GM18858 (cell line): ENCODE results near the gene MRFAP1.
"Not testable (repeated sequence)": the region's sequence is repeated elsewhere in the genome, so short reads cannot be mapped to it uniquely, and the experiment has no call there.

Experiments used
- ATAC-seq: cut with Tn5 transposase; IDR thresholded peaks from one replicate; pipeline ENCODE4 v1.9.1; 2021; ENCODE audit not compliant: unreplicated experiment

MRFAP1 gene

DNA sequence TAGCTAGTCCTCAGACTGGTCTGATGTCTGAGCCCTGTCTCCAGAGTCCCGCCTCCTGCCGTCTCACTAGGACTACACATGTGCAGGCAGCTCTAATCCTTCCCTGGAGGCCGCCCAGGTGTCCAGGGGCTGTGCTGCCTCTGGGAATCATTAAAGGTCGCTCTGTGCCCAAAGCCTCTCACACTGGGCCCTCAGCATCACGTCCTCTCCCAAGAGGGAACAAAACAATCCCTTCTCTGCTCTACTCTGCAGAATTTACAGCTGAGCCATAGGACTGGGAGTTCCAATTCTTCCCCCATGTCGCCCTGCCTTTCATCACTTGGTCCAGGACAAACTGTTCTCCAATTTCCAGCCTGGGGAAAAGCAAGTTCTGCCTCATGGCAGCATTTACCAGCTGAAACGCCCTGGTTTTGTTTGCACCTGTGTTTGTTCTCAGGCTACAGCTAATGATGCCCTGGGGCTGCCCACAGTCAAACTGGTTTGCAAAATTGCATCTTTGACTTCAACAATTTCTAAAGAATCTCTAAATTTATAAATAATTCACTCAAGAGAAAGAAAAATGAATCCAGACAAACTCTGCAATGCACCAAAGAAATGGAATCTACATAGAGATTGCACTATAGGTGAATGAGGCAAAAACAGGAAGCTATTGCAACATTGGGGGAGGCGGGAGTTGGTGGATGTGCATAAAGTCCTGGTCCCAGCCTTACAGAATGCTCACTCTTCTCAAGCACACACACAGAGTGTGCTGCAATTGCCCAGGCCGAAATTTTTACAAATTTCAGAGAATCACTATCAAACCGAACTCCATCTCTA lies 7.2 kb upstream of the MRFAP1 start:
- no peak for ATAC-seq

DNA sequence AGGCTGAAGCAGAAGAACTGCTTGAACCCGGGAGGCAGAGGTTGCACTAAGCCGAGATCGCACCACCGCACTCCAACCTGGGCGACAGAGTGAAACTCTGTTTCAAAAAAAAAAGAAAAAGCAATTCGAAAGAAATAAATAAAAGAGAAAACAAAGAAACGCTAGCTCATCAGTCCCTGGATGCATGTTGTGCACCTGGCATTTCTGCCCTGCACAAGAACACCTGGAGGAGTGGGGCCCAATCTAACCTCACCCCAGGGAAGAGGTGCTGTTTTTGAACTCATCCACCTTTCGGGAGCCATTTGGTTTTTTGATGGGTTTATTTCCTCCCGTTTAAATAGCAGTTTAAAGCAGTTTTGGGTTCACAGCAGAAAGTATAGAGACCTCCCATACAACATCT lies 5.7 kb upstream of the MRFAP1 start:
- no peak for ATAC-seq

DNA sequence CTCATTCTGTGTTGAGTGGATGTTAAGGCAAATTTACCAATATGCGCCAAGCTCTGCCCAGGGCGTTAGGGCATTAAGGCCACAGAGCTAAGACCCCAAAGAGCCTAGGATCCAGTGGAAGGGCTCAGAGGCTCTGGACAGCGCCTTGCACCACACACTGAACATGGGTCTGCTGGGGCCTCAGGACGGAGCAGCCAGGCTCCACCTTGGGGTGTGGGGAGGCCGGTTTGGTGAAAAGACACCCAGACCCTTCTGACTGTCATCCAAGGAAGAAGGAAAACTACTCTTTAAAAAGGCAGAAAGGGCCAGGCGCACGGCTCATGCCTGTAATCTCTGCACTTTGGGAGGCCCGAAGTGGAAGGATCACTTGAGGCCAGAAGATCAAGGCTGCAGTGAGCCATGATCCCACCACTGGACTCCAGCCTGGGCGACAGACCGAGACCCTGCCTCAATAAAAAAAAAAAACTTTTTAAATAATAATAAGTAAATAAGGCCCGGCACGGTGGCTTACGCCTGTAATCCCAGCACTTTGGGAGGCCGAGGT lies 1.3 kb upstream of the MRFAP1 start:
- no peak for ATAC-seq

DNA sequence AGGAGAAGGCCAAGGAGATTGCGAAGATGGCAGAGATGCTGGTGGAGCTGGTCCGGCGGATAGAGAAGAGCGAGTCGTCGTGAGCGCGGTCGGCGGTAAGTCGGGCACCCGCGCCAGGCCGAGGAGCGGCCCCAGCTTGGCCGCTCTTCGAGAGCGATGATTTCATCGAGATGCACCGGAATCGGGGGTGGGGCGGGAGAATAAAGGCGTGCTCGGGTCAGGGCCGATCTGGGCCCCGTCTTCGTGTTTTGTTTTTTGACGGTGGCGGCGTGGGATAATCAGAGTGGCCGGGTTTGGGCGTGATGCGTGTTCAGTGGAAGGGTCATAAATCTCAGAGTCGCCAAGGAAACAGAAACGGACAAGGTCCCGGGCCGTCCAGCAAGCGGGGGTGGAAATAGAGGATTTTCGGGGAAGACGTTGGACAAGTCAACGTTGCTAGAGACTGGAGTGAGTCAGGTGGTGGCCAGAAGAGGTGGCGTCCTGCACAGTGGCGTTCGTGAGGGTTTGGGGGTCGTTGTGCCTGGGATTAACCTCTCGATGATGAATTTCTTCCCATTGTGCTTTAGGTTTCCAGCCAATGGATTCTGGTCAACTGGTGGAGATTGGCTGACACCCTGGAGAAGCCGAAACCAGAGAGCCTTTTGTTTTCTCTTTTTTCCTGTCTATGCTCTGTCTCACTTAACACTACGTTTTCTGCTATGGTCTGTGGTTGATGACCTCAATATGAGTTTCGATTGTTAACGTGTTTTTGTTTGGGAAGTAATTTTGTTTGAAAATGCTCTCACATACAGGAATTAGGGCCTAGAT lies 882 bp downstream of the MRFAP1 start:
- ATAC-seq: no peak

DNA sequence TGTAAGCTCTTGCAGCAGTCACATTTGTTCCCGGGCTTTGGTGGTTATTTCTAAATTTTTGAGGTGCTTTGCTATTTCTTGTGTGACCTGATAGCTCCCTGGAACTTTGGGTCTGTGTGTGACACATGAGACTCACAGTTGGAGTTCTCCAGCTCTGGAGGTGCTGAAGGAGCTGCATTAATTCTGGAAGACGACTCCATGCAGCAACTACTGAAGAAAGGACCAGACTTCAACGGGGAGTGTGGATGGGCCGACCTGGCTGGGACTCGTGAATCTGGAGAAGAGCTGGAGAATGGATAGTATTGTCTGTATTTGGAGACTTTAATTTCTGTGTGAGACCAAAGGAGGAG lies 1.5 kb downstream of the MRFAP1 start:
- no peak for ATAC-seq

DNA sequence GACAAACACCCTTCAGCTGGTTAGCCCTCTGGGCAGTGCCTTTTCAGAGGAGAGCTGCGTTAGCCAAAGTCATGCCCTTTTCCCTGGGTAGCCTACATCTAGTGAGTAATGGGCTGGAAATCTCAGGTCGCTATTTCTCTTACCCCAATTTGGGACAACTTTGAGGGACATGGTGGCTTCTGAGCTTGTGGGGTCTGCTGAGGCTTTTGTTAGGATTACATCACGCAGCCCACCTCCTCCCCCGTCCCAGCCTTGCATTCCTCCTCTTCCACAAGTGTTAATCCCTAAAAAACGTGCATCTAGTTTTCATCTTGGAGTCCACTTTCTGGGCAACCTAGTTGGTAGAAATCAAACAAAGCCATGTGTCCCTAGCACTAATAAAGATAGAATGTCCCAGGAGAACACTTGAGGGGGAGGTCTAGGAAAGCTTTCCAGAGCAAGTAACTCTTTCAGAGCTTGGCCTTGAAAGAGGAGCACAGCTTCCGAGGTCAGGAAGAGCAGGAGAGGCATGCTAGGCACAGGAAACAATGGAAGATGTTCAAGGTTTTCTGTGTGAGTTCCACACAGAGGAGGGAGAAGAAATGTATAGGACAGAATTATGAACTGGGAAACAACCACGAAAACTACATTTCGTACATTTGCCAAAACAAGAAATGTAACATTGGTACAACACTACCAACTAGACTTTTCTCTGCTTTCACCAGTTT lies 2.8 kb downstream of the MRFAP1 start:
- ATAC-seq: no peak

DNA sequence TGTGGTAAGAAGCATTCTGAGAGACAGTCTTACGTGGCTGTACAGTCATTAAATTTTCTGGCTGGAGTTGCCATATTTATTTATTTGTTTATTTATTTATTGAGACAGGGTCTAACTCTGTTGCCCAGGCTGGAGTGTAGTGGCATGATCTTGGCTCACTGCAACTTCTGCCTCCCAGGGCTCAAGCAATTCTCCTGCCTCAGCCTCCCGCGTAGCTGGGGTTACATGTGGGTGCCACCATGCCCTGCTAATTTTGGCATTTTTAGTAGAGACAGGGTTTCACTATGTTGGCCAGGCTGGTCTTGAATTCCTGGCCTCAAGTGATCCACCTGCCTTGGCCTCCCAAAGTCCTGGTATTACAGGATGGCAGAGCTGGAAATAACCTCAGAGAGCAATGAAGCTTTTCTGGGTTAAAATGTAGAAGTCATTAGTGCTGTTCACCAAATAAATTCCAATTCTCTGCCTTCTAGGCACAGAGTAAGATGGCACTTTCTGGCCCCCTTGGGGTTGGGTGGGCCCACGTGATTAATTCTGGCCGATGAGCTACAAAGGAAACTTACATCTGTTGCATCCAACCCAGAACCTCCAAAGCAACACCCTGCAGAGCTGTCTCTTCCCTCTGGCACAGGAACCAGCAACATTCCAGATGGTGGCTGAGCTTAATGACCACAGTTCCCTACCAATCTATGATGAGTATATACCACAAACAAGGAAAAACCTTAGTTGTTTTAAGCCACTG lies 4.5 kb downstream of the MRFAP1 start:
- no peak for ATAC-seq

DNA sequence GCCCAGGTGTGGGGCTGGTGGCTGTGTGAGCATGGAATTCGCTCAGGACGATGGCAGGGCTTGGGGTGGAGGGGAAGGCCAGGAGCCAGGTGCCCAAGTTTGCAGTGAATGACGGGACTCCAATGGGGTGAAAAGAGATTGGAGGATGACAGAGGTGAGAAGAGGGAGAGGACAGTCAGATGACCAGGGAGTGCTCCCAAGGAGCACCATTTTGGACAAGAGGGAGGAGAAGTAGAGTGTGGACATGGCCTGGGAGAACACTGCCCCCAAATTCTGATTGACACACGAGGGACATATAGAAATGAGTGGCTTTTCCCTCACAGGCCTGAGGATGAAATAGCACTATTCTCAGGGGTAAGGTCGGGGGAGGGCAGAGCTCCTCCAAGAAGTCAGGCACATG lies 6.7 kb downstream of the MRFAP1 start:
- no peak for ATAC-seq

DNA sequence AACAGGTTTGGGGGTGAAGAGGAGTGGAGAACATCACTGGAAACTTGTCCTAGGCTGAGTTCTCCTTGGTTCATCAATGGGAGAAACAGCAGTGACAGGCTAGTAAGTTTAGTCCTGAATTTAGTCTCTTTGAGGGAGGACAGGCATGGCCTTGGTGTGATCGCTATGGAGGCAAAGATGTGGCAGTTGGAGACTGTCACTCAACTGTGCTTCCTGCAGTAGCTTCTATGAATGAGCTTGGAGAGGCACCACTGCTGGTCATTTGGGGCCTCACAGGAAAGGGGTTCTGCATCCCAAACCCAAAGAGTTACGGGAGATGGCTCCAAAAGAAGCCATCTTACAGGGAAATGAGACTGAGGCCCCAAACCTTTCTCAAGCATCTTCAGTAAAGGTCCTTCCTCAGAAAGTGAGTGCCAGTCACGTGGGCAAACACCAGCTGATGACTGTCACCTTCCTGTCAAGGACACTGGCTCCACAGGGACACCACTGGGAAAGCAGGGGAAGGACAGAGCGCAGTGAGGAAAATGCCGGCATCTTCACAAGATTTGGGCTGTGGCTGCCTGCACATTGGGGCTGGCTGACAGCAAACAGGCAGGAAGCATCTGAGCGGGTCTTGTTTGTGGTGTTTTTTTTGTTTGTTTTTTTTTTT lies 7.2 kb downstream of the MRFAP1 start:
- ATAC-seq: no peak

DNA sequence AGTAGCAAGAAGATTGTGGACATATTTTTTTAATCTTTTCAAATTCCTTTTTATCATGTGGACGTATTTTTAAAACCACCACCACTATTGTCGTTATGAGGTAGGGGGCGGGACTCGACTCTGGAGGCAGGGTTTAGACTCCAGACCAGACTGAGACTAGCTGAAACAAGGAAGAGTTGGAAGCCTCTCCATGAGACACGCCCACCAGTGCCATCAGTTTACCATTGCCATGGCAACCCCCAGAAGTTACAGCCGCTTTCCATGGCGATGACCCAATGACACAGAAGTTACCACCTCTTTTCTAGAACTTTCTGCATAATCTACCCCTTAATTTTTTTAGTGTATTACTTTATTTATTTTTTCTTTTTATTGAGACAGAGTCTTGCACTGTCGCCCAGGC lies 8.7 kb downstream of the MRFAP1 start:
- no peak for ATAC-seq

DNA sequence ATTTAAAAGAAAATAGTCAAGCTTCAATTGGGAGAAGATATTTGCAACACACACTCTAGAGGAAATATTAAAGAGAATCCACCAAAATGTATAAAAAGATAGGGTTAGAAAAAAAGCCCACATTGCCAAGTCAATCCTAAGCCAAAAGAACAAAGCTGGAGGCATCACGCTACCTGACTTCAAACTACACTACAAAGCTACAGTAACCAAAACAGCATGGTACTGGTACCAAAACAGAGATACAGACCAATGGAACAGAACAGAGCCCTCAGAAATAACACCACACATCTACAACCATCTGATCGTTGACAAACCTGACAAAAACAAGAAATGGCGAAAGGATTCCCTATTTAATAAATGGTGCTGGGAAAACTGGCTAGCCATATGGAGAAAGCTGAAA lies 13.7 kb downstream of the MRFAP1 start:
- ATAC-seq: not testable (repeated sequence)

DNA sequence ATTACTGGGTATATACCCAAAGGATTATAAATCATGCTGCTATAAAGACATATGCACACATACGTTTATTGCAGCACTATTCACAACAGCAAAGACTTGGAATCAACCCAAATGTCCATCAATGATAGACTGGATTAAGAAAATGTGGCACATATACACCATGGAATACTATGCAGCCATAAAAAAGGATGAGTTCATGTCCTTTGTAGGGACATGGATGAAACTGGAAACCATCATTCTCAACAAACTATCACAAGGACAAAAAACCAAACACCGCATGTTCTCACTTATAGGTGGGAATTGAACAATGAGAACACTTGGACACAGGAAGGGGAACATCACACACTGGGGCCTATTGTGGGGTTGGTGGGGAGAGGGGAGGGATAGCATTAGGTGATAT lies 14.8 kb downstream of the MRFAP1 start:
- not testable (repeated sequence) for ATAC-seq

DNA sequence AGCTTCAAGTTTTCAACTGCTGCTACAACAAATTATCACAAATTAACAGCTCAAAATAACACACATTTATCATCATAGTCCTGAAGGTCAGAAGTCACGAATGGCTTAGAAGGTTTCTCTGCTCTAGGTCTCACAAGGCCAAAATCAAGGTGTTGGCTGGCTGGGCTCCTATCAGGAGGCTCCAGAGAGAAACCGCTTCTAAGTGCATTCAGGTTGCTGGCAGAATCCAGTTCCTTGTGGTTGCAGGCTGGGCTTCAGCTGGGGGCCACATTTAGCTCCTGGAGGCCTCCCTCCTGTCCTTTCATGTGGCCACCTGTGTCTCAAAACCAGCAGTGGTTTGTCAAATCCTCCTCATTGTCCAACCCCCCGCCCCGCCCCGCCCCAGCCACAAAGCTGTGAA lies 15.4 kb downstream of the MRFAP1 start:
- ATAC-seq: no peak

DNA sequence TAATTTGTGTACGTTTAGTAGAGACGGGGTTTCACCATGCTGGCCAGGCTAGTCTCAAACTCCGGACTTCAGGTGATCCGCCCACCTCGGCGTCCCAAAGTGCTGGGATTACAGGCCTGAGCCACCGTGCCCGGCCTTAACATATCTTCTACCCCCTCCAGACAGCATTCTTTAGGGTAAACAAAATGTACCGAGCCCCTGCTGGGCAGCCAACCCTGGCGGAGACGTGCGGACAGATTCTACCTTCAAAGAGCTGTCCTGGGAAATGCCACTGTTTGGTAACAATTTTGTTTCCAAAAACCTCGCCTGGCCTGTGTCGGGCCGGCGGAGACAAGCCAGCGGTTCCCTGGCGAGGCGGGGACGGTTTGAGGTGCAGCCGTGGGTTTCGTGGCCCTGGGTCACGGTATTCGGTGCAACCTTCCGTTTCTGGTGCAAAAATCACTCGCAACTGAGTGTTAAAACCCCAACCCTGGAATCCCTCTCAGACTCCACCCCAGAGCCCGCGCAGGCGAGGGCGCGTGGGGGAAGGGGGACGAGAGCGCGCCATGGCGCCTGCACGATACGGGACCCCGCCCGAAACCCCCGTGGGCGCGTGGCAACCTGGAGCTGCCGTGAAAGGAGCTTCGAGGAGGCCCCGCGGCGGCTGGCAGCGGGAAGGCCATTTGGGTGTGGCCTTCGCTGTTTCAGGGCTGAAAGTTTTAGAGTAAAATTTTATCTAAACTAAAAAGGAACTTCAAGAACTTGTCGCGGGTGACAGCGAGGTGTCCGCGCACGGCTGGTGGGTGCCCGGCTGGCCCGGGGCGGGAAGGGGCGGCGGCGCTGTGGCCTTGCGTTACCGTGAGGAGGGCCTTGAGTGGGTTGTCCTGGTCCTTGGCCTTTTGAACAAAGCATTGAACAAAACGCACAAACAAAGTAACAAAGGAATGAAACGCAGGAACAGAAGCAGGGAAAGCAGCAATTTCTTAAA lies 17.0 kb downstream of the MRFAP1 start:
- ATAC-seq: no peak

DNA sequence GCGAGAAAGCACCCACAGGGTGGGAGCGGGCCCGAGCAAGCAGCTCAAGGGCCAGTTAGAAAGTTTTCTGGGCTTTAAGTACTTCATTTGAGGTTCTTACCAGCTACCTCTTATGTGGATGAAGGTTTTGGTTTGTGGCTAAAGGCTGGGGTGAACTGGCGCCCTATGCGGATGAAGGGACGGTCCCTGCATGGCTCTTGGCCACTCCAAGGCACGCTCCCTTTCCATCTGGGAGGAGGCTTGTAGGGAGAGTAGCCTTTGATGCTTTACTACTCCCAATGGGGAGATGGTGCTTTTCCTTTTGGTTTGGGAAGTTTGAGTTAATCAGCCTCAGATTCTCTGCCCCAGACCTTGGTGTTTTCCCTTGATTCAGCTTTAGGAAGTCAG lies 17.7 kb downstream of the MRFAP1 start:
- ATAC-seq: no peak

DNA sequence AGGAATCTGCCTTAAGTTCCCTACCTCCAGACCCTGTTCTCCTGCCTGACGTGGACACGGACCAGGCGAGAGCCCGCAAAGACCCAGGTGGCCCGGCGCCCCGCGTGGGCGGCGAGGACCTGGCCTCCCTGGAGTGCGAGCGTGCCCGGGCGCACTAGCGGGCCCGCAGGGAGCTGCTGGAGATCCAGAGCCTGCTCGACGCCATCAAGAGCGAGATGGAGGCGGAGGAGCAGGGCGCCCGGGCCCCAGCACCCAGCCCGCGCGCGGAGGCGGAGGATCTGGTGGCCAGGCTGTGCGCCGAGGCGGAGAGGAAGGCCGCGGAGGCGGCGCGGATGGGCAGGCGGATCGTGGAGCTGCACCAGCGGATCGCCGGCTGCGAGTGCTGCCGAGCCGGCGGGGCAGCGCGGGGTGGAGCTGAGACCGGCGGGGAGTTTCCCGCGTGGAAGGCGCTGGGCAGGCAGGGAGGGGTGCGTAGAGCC lies 18.2 kb downstream of the MRFAP1 start:
- no peak for ATAC-seq

DNA sequence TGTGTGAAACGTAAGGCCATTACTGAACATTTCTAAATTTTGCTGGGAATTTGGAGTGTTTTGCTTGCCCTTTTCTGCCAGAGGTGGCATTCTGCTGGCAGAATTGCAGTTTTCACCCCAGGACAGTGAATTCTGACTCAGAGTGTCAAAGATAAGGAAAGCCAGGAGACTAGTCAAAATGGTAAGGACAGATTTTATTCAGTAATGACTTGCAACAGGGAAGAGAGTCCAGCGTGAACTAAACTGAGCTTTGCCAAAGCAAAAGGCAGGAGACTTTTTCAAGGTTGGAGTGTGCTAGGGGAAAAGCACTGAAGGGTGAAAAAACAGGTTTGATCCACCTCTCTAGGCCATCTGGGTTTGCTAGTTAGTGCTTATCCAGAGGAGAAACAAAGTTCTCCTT lies 19.4 kb downstream of the MRFAP1 start:
- no peak for ATAC-seq

DNA sequence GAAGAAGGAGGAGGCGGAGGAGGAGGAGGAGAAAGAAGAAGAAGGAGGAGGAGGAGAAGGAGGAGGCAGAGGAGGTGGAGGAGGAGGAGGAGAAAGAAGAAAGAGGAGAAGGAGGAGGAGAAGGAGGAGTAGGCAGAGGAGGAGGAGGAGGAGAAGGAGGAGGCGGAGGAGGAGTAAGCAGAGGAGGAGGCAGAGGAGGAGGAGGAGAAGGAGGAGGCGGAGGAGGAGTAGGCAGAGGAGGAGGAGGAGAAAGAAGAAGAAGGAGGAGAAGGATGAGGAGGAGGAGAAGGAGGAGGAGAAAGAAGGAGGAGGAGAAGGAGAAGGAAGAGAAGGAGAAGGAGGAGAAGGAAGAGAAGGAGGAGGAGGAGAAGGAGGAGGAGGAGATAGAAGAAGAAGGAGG lies 19.9 kb downstream of the MRFAP1 start:
- no peak for ATAC-seq

DNA sequence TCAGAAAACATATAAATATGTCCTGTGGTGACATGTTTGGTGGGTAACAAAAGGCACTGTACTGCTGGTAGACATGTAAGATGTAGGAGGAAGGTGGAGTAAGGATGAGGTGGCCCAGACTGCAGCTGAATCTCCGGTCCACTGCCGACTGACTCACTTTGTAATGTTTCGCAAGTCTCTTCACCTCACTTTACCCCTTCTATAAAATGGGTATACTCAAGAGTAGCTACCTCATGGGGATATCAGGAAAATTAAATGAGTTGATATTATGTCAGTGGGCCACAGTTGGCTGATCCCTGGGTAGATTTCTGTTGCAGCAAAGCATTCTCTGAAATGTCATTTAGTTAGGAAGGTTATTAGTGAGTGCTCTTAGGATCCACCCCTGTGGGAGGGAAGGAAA lies 22.1 kb downstream of the MRFAP1 start:
- no peak for ATAC-seq
